GM21447 (cell line): Measurements from ENCODE around the gene MACROH2A2.
"Not testable (repeated sequence)": the region's sequence is repeated elsewhere in the genome, so short reads cannot be mapped to it uniquely, and the experiment has no call there.

Experiments used
- ATAC-seq: cut with Tn5 transposase; IDR thresholded peaks from one replicate; pipeline ENCODE4 v1.9.1; 2021; ENCODE audit not compliant: unreplicated experiment

The MACROH2A2 gene

GRCh38 chr10:70097459-70097858 is 44.8 kb downstream of the MACROH2A2 start:
- ATAC-seq = no peak

DNA sequence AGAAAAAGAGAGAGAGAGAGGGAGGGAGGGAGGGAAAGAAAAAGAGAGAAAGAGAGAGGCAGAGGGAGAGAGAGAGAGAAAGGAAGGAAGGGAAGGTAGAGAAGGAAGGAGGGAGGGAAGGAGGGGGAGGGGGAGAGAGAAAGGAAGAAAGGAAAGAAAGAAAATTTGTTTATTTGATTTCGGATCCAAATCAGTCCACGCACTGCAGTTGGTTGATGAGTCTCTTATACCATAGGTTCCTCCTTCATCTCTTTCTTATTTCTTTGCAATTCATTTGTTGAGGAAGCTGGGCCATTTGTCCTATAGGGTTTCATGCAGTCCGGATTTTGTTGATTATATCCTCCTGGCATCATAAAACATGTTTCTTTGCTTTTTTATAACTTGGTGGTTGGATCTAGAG is 45.6 kb downstream of the MACROH2A2 start:
- no peak for ATAC-seq

- ATAC-seq = not testable (repeated sequence)
Observed at GRCh38 chr10:70101068-70101562, 48.5 kb downstream of the MACROH2A2 start.

DNA sequence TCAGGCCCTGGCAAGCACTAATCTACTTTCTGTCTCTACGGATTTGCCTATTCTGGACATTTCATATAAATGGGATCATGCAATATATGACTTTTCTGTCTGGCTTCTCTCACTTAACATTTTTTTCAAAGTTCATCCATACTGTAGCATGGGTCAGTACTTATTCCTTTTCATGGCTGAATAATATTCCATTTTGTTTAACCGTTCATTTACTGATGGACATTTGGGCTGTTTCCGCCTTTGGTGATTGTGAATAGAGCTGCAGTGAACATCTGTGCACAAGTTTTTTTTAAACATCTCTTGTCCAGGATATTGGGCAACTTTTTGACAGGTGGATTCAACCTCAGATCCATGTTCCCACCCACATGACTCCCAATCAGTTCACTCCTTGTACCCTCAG is 49.0 kb downstream of the MACROH2A2 start:
- ATAC-seq = no peak

DNA sequence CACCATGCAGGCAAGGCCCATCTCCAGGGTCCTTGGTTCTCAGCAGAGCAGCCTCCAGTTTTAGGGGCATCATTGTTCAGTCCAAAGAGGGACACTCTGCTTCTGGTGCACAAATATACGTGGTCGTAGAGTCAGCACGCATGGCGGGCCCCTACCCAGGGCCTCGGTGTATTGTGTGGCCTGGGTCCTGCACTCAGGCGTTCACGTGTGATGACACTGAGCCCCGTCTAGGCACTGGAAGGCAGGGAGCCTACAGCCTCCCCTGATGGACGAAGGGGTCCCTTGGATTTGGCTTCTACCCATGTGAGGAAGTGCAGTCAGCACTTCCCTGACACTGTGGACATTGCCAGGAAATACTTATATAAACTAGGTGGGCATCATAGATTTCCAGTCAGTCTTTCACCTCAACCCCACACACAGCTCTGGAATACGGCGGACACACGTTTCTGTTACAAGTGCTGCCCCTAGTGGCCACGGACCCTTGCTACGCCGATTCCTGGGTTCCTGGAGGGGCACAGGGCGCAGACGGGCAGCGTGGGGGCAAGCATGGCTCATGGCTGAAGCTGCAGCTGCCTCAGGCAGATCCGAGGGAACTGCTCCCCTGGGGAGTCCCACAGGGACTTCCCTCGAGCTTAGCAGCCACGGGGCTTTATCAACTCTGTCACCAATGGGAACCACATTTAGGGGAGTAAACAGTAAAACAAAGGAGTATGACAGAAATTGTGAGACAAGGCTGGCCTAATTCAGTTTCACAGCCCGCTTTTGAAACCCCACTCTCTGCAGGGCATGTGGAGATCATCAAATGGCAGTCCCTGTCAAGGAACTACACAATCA is 54.5 kb downstream of the MACROH2A2 start:
- ATAC-seq = peak; percentile 60

- ATAC-seq = no peak
Observed at GRCh38 chr10:70109064-70109729, 56.6 kb downstream of the MACROH2A2 start.

- ATAC-seq = no peak
Observed at GRCh38 chr10:70111496-70111895, 58.9 kb downstream of the MACROH2A2 start.

- ATAC-seq = no peak
Observed at GRCh38 chr10:70112071-70112470, 59.4 kb downstream of the MACROH2A2 start.

- no peak for ATAC-seq
Observed at GRCh38 chr10:70114902-70115301, 62.3 kb downstream of the MACROH2A2 start.

DNA sequence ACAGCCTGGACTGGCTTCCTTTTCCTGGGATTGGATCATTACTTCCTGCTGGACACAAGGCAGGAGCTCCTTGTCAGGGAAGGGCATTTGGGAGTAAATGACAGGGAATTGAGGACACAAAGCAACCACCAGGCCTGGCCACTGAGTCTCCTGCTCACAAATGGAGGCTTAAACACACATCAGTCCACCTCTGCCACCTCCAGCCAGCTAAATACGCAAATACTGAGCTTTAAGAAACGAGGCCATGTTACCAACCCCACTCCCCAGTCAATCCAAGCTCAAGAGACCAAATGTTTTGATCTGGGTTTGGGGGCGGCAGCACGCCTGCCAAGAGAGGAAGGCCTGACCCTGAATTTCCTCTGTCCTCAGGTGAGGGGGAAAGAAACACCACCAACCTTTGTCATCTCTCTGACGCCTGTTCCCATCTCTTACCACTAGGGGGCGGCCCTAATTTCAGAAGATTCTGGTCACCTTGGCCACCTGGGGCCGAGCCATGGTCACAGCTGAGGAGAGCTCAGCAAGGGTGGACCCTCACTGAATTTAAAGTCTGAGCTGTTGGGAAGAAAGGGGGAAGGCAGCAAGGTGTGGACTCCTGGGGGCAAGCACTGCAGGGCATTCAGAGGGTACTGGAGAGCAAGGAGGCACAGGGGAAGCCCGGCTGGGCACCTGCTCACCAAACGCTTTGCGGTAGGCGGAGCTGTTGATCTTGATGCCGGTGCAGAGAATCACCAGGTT is 63.5 kb downstream of the MACROH2A2 start:
- no peak for ATAC-seq

- no peak for ATAC-seq
Observed at GRCh38 chr10:70117646-70118045, 65.0 kb downstream of the MACROH2A2 start.

DNA sequence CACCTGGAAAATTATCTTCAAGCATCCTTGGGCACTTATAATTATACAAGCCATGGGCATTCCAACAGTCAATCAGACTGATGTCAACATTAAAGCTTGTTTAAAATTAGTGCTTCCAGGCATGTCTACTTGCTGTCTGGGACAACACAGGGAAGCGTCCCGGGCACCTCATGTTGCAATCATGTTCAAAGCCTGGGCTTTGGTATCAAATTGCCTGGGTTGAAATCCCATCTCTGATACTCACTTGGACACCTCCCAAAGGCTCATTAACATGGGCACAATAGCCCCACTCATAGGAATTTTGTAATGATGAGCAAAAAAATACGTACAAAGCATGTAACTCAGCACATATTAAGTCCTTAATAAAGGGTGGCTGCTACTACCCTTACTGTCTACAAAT is 65.5 kb downstream of the MACROH2A2 start:
- no peak for ATAC-seq

GRCh38 chr10:70119197-70119596 is 66.6 kb downstream of the MACROH2A2 start:
- no peak for ATAC-seq

DNA sequence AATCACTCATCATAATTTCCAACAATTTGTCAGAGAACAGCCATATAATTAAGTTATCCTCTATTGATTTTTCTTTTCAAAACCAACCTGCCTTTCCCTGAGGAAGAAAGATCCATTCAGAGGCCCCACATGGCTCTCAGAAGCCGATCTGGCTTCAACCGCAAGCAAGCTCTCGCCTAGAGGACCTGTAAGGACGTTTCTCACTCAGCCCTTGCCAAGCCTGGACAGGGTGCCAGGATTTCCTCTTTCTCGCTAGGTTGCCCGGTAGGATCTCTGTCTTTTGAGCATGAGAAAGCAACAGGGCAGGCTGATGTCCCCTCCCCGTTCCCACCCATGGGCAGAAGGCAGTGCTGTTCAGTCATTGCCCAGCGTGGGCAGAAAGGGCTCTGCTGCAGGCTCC is 67.0 kb downstream of the MACROH2A2 start:
- ATAC-seq = no peak

DNA sequence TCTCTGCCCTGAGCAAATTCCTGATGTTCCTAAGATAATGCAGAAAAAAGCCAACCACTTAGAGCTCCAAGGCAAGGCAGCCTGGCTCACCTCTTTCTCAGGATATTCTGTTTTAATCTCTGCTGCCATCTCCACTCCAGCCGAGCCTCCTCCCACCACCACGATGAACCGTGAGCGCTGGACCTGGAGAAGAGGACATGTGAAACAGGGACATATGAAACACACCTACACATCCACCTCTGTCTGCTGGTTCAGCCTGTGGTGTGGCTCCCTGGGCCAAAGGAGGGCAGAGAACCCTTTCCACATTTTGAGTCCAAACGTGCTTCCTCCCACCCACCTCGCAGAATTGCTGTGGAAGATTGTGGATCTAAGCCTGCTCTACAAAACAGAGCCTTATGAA is 67.8 kb downstream of the MACROH2A2 start:
- no peak for ATAC-seq

- ATAC-seq = no peak
Observed at GRCh38 chr10:70121281-70121949, 68.8 kb downstream of the MACROH2A2 start.

- no peak for ATAC-seq
Observed at GRCh38 chr10:70122742-70123141, 70.1 kb downstream of the MACROH2A2 start.

DNA sequence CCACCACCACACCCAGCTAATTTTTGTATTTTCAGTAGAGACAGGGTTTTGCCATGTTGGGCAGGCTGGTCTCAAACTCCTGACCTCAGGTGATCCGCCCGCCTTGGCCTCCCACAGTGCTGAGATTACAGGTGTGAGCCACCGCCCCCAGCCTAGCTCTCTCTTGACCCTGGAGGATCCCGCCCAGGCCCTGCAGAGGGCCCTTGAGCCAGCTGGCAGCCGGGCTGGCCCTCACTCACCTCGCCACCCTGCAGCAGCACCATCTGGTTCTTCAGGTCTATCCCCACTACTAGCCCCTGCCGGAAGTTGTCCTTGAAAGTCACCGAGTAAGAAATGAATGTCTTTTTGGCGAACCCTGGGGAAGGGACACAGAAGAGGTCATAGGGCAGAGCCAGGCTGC is 70.5 kb downstream of the MACROH2A2 start:
- not testable (repeated sequence) for ATAC-seq

DNA sequence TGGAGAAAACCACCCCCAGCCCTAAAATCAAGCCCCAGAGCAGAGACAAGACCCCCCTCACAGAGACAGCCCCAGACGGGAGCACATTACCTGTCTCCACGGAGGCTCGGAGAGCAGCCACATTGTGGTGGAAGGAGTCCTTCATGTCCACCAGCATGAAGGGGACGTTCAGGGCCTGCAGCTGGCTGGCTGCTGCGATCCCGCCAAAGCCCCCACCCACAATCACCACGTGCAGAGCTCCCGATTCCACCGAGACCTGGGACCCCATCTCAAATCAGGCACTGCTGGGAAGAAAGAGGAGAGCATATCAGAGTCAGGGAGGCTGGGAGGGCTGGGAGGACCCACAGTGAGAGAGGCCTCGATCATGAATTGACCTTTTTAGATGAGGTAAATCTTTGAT is 71.2 kb downstream of the MACROH2A2 start:
- ATAC-seq = no peak

- ATAC-seq = no peak
Observed at GRCh38 chr10:70124415-70124814, 71.8 kb downstream of the MACROH2A2 start.

DNA sequence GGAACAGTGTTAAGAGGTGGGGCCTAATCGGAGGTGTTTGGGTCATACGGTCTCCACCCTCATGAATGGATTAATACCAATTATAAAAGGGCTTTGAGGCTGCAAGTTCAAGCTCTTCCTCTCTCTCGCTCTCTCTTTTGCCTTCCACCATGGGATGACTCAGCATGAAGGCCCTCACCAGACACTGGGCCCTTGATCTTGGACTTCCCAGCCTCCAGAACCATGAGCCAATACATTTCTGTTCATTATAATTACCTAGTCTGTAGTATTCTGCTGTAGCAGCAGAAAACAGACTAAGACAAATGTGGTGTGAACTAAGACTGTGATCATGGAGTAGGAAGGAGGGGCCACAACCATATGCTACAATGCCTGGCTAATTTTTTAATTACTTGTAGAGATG is 72.3 kb downstream of the MACROH2A2 start:
- no peak for ATAC-seq
